K562 (cell line): ENCODE data around the gene ZGLP1. TPM values are rescaled to one million over a fixed set of nuclear protein-coding genes. Genes with fewer than 3 reads are reported as not detected.

Experiments used
- ATF7 ChIP-seq: fragments of 450-650 bp; IDR thresholded peaks from 2 replicates; pipeline ENCODE4 v1.7.1; 2014; ENCODE audit warnings: mild to moderate bottlenecking, moderate library complexity
- CGGBP1 ChIP-seq: fragments of 250-450 bp; sonication (Bioruptor Pico); IDR thresholded peaks from 2 replicates; pipeline ENCODE4 v1.9.0; 2021; ENCODE audit warnings: mild to moderate bottlenecking
- FOXM1 ChIP-seq, 2 experiments: fragments of 450-650 bp in 1 of 2; sonication (generic) in 1 of 2; formaldehyde crosslinking in 1 of 2; IDR thresholded peaks; 2 replicates each; pipeline versions ENCODE4 v1.6.1 to v1.9.0; 2017 to 2022; ENCODE audit warnings: low read depth in 2 of 2, mild to moderate bottlenecking in 2 of 2, missing genetic modification reagents in 1 of 2, moderate library complexity in 1 of 2
- GABPB2 ChIP-seq: fragments of 250-450 bp; sonication (Bioruptor Pico); conservative IDR thresholded peaks from 2 replicates; pipeline ENCODE4 v1.5.1; 2021; ENCODE audit warnings: mild to moderate bottlenecking
- HDAC1 ChIP-seq, 2 experiments: fragments of 450-650 bp; IDR thresholded peaks; 2 replicates each; pipeline ENCODE4 v1.6.1; 2016 to 2017; ENCODE audit warnings: inconsistent platforms in 1 of 2, mild to moderate bottlenecking in 1 of 2, moderate library complexity in 1 of 2
- HDAC3 ChIP-seq: fragments of 450-650 bp; IDR thresholded peaks from 2 replicates; pipeline ENCODE4 v1.6.1; 2018; ENCODE audit warnings: borderline replicate concordance, mild to moderate bottlenecking, moderate library complexity; ENCODE audit not compliant: partially characterized antibody
- KLF16 ChIP-seq: IDR thresholded peaks from 2 replicates; pipeline ENCODE4 v1.6.1; 2016; ENCODE audit warnings: antibody characterized with exemption
- LEF1 ChIP-seq: fragments of 450-650 bp; IDR thresholded peaks from 2 replicates; pipeline ENCODE4 v1.6.1; 2016; ENCODE audit warnings: mild to moderate bottlenecking
- NCOA6 ChIP-seq: fragments of 450-650 bp; IDR thresholded peaks from 2 replicates; pipeline ENCODE4 v1.6.1; 2017; ENCODE audit warnings: mild to moderate bottlenecking
- NFRKB ChIP-seq: fragments of 450-650 bp; IDR thresholded peaks from 2 replicates; pipeline ENCODE4 v1.6.1; 2016; ENCODE audit warnings: low read depth
- PHF21A ChIP-seq: fragments of 450-650 bp; IDR thresholded peaks from 2 replicates; pipeline ENCODE4 v1.6.1; 2017; ENCODE audit warnings: low read depth, borderline replicate concordance
- RB1 ChIP-seq: fragments of 450-650 bp; IDR thresholded peaks from 2 replicates; pipeline ENCODE4 v1.6.1; 2017; ENCODE audit warnings: low read depth, mild to moderate bottlenecking
- TAF7 ChIP-seq: fragments of 450-650 bp; IDR thresholded peaks from 2 replicates; pipeline ENCODE4 v1.6.1; 2016; ENCODE audit warnings: missing genetic modification characterization, missing compliant biosample characterization
- UBTF ChIP-seq, 2 experiments: IDR thresholded peaks; 2 replicates each; pipeline ENCODE4 v1.6.1; 2012; ENCODE audit warnings: improper control_type of control experiment in 2 of 2, low read depth in 2 of 2, low read length in 2 of 2, borderline replicate concordance in 1 of 2
- ZKSCAN3 ChIP-seq: fragments of 250-450 bp; sonication (Bioruptor Pico); IDR thresholded peaks from 2 replicates; pipeline ENCODE4 v1.4.0; 2020
- ZNF41 ChIP-seq: fragments of 250-450 bp; sonication (Bioruptor Pico); conservative IDR thresholded peaks from 2 replicates; pipeline ENCODE4 v1.4.0; 2020; ENCODE audit warnings: mild to moderate bottlenecking
- ZNF561 ChIP-seq: fragments of 450-650 bp; formaldehyde crosslinking; conservative IDR thresholded peaks from 2 replicates; pipeline ENCODE4 v1.4.0; 2020; ENCODE audit warnings: mild to moderate bottlenecking, moderate library complexity
- ZNF644 ChIP-seq: fragments of 200-800 bp; sonication (Bioruptor generic); IDR thresholded peaks from 2 replicates; pipeline ENCODE4 v1.6.1; 2016; ENCODE audit warnings: low read depth, missing genetic modification characterization, missing compliant biosample characterization
- ZNF655 ChIP-seq: fragments of 250-450 bp; sonication (Bioruptor Pico); IDR thresholded peaks from 2 replicates; pipeline ENCODE4 v1.5.0; 2021
- polyA plus RNA-seq, 8 experiments: library from polyadenylated mRNA; depleted of rRNA in 4 of 8; stranded (reverse) in 5 of 8; unstranded in 3 of 8; fragments of >200 nt; fragmentation: Nextera tagmentation in 2 of 8; fragmentation: Illumina TruSeq in 1 of 8; extraction: Ambion mirVana in 2 of 8; extraction: Trizol in 1 of 8; gene quantifications; 2 replicates each; pipeline versions ENCODE4 v1.2.1 to v1.2.3, GENCODE V29; 2011 to 2014; ENCODE audit warnings: inconsistent platforms in 1 of 8, missing spikeins in 1 of 8
- total RNA-seq, 7 experiments: library from RNA; depleted of rRNA in 6 of 7; stranded (reverse); fragments of >200 nt in 6 of 7; fragmentation: Illumina TruSeq in 2 of 7; extraction: Trizol in 2 of 7; gene quantifications; 2 replicates each; pipeline versions ENCODE4 v1.2.1 to v1.2.3, GENCODE V29; 2011 to 2021; ENCODE audit warnings: low replicate concordance in 1 of 7

ZGLP1 gene
- total and polyA plus RNA-seq, 9 of the 15 experiments (the other 6 are each of a cell fraction or from before 2014, with no cell fraction given) = 0.24 to 4.5 (median 2.2) TPM

GRCh38 chr19:10299545-10300458 is 9.8 kb downstream of the ZGLP1 start (continued):
- 0 out of 4 replicates have a peak, but pooled peaks have one; percentile 20 to 39 for TF ChIP-seq UBTF (IDR thresholded peaks at IDR 0.05; ENCODE audit: borderline replicate concordance in 1 of 2, low read depth in 2 of 2, low read length in 2 of 2)
- no peak for TF ChIP-seq ZNF41 (CRISPR knock-in tag)
- peak; percentile 90 for TF ChIP-seq LEF1
- TF ChIP-seq HDAC1 (IDR thresholded peaks at IDR 0.05) = peak in 1 of 2 experiments; percentile 82; a peak in 2 of 4 replicates
- no peak for TF ChIP-seq NCOA6
- TF ChIP-seq ZNF644 (tag) = peak; percentile 68; the same call in 1 of the 2 replicates
- peak; percentile 42 for TF ChIP-seq ATF7
- no peak for TF ChIP-seq TAF7 (tag)
- TF ChIP-seq ZNF561 = no peak
- no peak for TF ChIP-seq CGGBP1 (CRISPR knock-in tag)
- no peak for TF ChIP-seq HDAC3
- no peak for TF ChIP-seq ZKSCAN3
- peak; percentile 71; the same call in 1 of the 2 replicates for TF ChIP-seq PHF21A
- TF ChIP-seq KLF16 = peak; percentile 57; the same call in 1 of the 2 replicates
- TF ChIP-seq GABPB2 (CRISPR knock-in tag) = 0 out of 2 replicates have a peak, but pooled peaks have one; percentile 35
- TF ChIP-seq FOXM1 (IDR thresholded peaks at IDR 0.05; ENCODE audit: low read depth) = peak; percentile 77
- no peak for TF ChIP-seq FOXM1 (CRISPR knock-in tag; IDR thresholded peaks at IDR 0.05; ENCODE audit: low read depth)
- no peak for TF ChIP-seq ZNF655 (CRISPR knock-in tag)
- TF ChIP-seq NFRKB = peak; percentile 66; the same call in 1 of the 2 replicates
- TF ChIP-seq RB1 = peak; percentile 40; the same call in 1 of the 2 replicates
